Measurements from ENCODE around the gene ALK.

GRCh38 chr2:29528371-29528770 is 393.0 kb downstream of the ALK start:
- TF ChIP-seq CTCF (conservative IDR thresholded peaks at IDR 0.05) (no peak), ZFX (IDR thresholded peaks at IDR 0.05) (no peak)
